Left ventricle myocardium superior (tissue), 1 donor: ENCODE measurements around the gene TAT. TPM values are rescaled to one million over a fixed set of nuclear protein-coding genes. Genes with fewer than 3 reads are reported as not detected.
"Not testable (repeated sequence)": the region's sequence is repeated elsewhere in the genome, so short reads cannot be mapped to it uniquely, and the experiment has no call there.

ENCODE experiments used
- ATAC-seq: fragments of 200-7000 bp; cut with Tn5 transposase; one replicate; pipeline ENCODE4 v1.9.1; 2020; ENCODE audit warnings: mild to moderate bottlenecking, moderate library complexity
- DNase-seq: peaks from one replicate; pipeline ENCODE4 v3.0.0-alpha.2; 2020
- intact Hi-C: fragments of 100-400 bp; cut with micrococcal nuclease; formaldehyde crosslinking; loops from one replicate; pipeline ENCODE4 v1.11.0; 2022
- long read RNA-seq: library from polyadenylated mRNA; unstranded; transcript quantifications from one replicate; pipeline ENCODE4 v2.0.0, GENCODE V29; 2021
- total RNA-seq: library from RNA; stranded (reverse); fragmentation: NEBNext Ultra II Directional; extraction: Animal tissue kit (Norgen Biotek cat#: 25700); gene quantifications from one replicate; pipeline ENCODE4 v1.2.1, GENCODE V29; 2021
- donor health status: DM: no; HTN: yes; CAD: no; lungs with severe emphysema.

TAT gene
- total RNA-seq = not detected
- long read RNA-seq = 0 reads

DNA sequence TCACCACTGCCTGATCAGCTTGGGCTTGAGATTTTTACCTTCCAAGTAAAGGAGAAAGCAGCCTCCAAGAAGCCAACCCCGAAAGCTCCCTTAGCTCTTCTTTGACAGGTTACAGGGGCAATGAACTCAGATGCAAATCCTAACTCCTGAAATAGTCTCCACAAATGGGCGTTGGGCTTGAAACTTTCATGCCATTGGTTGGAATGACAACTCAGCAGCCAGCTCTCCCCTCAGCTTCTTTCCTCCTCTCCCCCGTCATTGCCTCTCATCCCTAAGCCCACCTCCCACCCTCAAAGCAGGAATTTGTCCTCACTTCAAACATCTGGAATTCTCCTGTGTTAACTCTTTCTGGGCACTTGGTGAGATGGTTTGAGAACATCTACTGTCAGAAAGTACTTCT is at the start of gene TAT:
Gene TAT (minus strand): TSS at position 122 of the 400 bp plus-strand sequence. CDS start 677 bp downstream, outside the sequence.
- ATAC-seq = no peak
- intact Hi-C loops = no loop called here

DNA sequence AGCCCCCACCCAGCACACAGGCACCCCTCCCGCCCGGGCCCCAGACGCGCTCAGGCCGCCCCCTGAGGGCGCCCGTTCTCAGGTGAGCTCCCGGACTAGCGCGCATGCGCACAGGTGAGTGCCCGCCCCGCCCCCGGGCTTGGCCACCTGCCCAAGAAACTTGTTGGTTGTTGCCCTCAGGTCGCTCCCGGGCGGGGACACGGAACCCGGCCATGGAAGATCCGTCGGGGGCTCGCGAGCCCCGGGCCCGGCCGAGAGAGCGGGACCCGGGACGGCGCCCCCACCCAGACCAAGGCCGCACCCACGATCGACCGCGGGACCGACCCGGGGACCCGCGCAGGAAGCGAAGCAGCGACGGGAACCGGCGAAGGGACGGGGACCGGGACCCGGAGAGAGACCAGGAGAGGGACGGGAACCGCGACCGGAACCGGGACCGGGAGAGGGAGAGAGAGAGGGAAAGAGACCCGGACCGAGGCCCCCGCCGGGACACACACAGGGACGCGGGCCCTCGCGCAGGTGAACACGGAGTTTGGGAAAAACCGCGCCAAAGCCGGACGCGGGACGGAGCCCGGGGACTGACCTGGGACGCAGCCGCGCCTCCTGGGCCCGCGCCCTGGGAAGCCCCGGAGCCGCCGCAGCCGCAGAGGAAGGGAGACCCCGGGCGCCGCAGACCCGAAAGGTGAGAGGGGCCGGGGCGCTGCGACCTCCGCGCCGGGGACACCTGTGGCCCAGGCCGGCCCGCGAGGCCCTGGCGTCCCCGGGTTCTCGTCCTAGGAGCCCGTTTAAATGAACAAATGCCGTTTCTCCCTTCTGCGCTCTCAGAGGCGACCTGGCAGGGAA is 49.3 kb upstream of the TAT start, which contains the start of gene MARVELD3:
Gene MARVELD3 (plus strand): TSS at position 167 of the 840 bp plus-strand sequence. CDS start 46 bp downstream, at position 213.
- no peak for DNase-seq
- ATAC-seq = no peak
- intact Hi-C loops = no loop called here

More for the DNA sequence above, at the start of gene TAT:
- no peak for DNase-seq

DNA sequence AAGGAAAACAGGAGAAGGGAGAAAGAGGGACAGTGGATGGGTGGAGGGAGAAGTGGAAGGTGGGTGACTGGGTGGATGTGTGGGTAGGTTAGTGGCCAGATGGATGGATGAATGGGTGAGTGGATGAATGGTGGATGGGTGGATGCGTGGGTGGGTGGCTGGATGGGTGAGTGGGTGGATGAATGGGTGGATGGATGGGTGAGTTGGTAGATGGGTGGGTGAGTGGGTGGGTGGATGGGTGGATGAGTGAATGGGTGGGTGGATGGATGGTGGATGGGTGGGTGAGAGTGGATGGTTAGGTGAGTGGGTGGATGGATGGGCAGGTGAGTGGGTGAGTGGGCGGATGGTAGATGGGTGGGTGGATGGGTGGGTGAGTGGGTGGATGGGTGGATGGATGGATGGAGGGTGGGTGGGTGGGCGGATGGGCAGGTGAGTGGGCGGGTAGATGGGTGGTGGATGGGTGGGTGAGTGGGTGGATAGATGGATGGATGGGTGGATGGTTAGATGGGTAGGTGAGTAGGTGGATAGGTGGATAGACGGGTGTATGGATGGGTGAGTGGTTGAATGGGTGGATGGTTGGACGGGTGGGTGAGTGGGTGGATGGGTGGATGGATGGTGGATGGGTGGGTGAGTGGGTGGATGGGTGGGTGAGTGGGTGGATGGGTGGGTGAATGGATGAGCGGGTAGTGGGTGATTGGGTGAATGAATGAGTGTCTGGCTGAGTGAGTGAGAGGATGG is 48.4 kb upstream of the TAT start:
- intact Hi-C loops = no loop called here
- ATAC-seq (no peak), DNase-seq (no peak)

DNA sequence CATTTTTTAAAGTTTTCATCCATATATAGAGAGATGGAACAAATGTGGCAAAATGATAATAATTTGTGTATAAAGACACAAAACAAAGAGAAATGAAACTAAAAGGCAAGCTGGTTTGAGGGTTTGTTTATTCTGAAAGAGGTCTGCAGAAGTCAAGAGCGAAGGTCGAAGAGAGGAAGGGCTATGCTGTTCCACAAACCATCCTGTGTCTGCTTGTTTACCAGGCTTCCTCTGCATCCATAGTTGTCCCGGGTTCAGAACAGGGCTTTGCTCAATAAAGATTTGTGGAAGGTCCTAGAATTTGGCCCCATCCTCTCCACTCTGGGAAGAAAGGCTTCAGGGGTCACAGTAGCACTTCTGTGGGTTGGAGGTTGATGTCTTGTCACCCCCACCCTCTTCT is 46.7 kb upstream of the TAT start:
- no peak for ATAC-seq
- no peak for DNase-seq
- intact Hi-C loops = no loop called here

DNA sequence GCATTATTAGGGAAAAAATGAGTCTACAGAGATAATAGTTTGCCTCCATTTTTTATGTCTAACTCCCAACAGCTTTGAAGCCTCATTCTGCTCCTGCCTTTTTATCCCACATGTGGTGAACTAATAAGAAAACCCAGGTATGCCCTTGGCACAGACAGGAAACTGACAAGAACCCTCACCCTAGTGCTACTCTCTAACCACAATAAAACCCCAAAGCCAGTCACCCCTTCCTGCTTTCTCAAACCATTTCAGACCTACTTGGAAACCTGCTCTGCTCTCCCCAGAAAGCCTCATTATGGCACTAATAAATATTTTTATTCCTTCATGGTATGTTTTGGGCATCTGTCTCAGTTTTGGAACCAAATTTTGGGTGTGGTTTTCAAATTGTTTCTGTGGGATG is 45.2 kb upstream of the TAT start:
- intact Hi-C loops = no loop called here
- ATAC-seq (no peak), DNase-seq (no peak)

DNA sequence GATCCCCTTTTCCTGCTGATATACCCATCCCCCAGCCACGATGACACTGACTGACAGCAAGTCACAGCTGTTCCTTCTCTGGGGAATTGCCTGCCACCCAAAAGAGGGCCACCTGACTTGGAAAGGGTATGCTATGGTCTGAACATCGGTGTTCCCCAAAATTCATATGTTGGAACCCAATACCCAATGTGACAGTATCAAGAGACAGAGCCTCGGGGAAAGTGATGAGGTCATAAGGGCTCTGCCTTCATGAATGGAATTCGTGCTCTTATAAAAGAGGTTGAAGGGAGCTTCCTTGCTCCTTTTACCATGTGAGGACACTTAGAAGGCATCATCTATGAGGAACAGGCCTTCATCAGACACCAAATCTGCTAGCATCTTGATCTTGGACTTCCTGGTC is 41.5 kb upstream of the TAT start:
- intact Hi-C loops = no loop called here
- ATAC-seq = no peak
- DNase-seq = no peak

DNA sequence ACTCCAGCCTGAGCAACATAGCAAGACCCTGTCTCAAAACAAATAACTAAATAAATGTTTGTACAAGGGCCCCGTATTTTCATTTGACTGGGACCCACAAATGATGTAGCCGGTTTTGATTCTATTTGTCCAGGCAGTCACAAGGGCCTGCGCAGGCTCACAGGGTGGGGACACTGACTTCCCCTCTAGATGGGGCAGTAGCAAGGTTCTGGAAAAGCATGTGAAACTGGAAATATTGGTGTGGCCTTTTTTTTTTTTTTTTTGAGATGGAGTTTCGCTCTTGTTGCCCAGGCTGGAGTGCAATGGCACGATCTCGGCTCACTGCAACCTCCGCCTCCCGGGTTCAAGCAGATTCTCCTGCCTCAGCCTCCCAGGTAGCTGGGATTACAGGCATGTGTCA is 38.1 kb upstream of the TAT start:
- ATAC-seq, DNase-seq, intact Hi-C loops: not testable (repeated sequence)

DNA sequence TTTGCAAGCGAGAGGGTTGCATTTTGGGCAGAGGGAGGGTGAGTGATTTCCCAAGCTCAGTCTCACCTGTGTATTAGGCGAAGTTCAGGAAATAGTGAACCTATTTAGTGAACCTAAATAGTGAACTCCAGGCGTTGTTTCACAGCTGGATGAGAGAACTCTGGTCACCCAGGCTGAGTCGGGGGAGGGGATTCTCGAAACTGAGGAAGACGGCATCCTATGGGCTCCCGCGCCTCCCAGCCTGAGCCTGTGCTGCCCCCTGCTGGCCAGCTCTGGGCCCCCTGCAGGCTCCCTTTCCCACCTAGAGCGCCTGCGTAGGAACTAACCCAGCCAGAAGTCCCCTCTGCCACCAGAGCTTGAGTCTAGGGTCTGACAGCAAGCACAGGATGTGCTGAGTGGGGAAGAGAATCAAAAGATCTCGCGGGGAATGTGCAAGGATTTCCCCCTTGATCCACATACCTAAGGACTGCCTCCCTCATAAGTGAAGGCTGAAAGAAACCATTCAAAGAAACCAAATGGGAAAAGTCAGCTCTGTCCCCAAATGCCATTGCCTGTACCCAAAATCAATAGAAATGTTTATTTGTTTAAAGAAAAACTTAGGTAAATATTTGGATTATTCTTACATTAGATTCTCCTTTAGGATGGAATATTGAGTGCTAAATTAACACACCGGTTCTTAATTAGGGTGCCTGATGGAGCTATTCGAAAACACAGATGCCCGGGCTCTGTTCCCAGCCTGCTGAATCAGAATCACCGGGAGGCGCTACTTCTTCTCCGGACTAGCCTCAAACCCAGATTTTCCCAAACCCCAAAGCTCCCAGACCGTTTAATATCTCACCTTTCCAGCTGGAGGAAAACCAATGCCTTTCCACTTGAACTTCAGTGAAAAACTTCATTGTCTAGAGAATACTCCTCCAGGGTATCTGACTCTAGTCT is 34.3 kb upstream of the TAT start:
- DNase-seq = peak; percentile 71
- ATAC-seq = peak; percentile 71
- intact Hi-C loops = no loop called here

DNA sequence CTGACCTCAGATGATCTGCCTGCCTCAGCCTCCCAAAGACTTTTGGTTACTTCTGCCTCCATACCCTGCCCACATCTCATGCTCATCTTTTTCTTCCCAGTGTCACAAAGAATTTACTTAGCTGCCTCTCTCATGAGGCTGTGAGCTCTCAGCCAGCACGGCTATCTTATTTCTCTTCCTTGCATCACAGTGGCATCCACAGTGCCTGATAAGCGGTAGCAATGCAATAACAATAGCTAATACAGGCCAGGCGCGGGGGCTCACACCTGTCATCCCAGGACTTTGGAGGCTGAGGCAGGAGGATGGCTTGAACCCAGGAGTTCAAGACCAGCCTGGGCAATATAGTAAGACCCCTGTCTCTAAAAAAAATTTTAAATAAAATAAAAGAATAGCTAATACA is 33.6 kb upstream of the TAT start:
- ATAC-seq (no peak), DNase-seq (no peak)
- intact Hi-C loops = no loop called here

DNA sequence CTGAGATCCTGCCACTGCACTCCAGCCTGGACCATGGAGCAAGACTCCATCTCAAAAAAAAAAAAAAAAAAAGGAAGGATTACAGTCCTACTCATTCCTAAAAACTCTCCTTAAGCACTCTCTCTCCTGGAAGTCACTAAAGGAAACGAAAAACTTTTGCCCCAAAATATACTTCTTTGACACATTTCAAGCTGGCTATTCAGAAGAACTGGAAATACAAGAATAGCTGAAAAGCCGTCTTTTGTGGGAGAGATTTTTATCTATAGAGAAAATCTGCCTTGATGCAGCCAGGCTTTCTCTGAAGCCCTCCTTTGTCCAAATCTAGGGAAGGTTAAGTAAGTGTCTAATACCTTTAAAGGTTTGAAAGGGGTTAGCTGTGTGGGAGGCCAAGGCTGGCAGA is 32.2 kb upstream of the TAT start:
- ATAC-seq (no peak), DNase-seq (no peak)
- intact Hi-C loops = no loop called here

DNA sequence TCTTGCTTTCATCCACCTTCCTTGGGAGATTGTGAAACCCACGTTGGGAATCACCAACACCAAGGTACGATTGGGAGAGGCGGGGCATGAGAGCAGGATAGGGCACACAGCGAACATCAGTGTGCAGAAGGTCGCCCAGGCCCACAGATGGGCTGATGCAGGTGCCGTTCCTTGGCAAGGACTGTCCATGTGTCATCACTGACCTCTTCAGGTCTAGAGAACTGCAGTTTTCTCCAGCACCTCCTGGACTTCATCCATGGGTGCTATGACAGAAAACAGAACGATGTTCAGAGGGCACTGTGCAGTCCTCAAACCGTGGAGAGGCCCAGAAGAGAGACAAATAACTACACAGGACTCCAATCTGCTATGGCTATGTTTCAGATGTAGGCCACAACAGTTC is 23.9 kb upstream of the TAT start:
- ATAC-seq = no peak

DNA sequence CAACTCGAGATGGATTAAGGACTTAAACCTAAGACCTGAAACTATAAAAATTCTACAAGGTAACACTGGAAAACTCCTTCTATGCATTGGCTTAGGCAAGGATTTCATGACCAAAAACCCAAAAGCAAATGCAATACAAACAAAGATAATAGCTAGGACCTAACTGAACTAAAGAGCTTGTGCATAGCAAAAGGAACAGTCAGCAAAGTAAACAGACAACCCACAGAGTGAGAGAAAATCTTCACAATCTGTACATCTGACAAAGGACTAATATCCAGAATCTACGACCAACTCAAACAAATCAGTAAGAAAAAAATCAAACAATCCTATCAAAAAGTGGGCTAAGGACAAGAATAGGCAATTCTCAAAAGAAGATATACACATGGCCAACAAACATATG is 21.5 kb upstream of the TAT start:
- DNase-seq, intact Hi-C loops, ATAC-seq: not testable (repeated sequence)

More for the DNA sequence above, 23.9 kb upstream of the TAT start:
- intact Hi-C loops = no loop called here
- DNase-seq = no peak

DNA sequence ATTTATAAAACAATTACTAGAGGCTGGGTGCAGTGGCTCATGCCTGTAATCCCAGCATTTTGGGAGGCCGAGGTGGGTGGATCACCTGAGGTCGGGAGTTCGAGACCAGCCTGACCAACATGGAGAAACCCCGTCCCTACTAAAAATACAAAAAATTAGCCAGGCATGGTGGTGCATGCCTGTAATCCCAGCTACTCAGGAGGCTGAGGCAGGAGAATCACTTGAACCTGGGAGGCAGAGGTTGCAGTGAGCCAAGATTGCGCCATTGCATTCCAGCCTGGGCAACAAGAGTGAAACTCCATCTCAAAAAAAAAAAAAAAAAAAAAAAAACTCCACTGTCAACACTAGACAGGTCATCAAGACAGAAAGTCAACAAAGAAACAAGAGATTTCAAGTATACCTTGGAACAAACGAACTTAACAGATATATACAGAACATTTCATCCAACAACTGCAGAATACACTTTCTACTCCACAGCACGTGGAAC is 18.5 kb upstream of the TAT start:
- intact Hi-C loops, ATAC-seq, DNase-seq: not testable (repeated sequence)

DNA sequence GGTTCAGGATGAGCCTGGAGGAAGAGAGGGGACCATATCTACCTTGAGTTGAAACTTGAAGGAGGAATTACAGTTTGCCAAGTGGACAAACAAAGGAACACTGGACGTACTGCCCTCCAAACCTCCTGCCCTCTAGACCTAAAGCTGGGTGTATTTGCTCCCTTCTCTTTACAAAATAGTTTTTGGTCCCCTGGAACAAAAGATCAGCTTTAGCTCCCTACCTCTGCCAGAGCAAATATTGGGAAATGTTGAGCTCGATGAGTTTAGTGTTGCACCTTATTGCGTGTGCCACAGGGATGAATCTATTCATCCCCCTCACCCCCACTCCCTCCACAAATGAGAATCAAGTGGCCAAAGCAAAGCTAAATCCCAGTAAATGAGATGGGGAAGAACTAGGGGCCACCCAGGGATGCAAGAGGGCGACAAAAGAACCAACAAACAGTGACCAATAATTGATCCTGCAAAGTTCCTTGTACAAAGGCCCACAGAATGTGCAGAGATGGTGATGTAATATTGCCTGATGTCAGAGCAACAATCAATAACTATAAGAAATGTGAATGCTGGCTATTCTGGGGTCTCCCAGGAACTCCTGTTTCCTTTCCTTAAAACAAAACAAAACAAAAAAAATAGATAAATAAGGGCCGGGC is 17.2 kb upstream of the TAT start:
- ATAC-seq (no peak), DNase-seq (no peak)
- intact Hi-C loops = no loop called here

DNA sequence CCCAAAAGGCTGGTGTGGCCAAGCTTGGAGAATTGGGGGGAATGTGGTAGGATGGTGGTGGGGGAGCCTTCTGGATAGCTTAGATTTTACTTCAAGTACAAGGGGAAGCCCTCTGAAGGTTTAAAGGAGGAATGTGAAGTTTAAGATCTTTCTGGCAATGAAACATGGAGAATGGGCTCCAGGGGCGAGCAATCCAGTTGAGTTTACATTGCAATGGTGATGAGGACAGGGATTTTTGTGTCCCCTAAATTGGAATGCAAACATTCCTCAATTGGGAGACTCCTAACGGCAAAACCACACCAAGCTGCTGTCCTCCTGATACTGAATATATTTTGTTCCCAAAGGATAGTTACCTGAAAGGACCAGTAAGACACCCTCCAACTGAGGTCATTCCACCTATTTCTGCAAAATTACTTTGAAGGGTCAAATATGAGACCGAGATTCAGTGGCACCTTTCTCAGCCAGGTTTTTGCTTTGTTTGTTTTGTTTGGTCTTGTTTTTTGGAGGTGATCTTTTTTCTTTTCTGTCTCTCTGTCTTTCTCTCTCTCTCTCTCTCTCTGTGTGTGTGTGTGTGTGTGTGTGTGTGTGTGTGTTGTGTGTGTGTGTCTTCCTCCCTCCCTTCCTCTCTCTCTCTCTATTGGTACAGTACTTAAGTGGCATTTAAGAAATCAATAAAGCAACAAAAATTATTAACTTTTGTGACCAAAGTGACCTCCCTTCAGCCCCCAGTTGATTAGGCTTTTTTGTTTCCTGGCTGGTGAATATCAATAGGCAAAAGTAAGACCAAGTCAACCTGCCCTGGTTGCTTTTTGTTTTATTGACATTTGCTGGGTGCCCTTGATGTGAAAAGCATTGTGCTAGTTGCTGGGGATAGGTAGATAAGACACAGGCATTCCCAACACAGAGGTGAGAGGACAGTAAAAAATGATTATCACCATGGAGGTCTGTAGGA is 16.4 kb upstream of the TAT start:
- ATAC-seq = no peak
- no peak for DNase-seq
- intact Hi-C loops = no loop called here

DNA sequence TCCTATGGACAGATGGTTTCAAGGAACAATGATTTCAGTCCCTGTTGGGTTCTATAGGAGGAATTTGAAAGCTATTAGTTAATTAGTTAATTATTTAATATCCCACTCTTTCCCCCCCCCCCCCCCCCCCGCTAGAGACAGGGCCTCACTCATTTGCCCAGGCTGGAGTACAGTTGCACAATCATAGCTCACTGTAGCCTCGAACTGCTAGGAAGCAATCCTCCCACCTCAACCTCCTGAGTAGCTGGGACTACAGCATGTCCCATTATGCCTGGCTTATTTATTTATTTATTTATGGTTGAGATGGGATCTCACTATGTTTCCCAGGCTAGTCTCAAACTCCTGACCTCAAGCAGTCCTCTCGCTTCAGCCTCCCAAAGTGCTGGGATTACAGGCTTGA is 15.0 kb upstream of the TAT start:
- intact Hi-C loops = no loop called here
- ATAC-seq (no peak), DNase-seq (no peak)

DNA sequence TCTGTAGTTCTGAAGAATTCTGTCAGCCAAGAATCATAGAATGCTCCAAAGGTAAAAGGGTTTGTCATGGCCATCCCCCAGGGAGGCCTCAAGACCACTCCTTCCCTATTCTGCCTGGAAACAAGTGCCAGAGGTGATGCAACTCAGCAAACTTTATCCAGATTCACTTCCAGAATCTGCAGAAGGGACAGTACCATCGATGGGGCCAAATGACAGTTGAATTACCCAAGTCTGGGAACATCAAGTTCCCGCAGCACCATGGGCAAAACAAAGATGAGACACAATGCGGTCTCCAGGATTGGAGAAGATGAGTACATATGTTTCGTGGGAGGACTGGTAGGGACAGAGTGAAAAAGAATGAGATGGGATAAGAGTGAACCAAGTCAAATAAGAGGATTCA is 13.7 kb upstream of the TAT start:
- DNase-seq = no peak
- ATAC-seq = no peak
- intact Hi-C loops = no loop called here

DNA sequence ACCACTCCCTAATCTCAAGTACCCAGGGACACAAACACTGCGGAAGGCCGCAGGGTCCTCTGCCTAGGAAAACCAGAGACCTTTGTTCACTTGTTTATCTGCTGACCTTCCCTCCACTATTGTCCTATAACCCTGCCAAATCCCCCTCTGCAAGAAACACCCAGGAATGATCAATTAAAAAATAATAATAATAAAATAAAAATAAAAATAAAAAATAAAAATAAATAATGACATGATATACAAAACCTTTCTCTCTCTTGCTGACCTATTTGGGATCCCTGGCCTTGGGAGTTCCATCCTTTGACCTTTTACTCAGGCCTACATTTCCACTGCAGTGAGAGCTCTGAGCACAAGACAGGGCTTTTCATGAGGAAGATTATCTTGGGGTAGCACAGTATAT is 13.2 kb upstream of the TAT start:
- intact Hi-C loops, ATAC-seq, DNase-seq: not testable (repeated sequence)
